Stimulated activated CD8-positive, alpha-beta memory T cell treated with anti-CD3 and anti-CD28 coated beads, Interleukin-7, amount 100 ng/mL, for 4 hours (primary cell): ENCODE data around the gene ENPP7.

Experiments
- DNase-seq, 2 donors: peaks; one replicate each; pipeline ENCODE4 v3.0.0-alpha.2; 2020; ENCODE audit warnings: low read depth in 2 of 2

The ENPP7 gene

DNA sequence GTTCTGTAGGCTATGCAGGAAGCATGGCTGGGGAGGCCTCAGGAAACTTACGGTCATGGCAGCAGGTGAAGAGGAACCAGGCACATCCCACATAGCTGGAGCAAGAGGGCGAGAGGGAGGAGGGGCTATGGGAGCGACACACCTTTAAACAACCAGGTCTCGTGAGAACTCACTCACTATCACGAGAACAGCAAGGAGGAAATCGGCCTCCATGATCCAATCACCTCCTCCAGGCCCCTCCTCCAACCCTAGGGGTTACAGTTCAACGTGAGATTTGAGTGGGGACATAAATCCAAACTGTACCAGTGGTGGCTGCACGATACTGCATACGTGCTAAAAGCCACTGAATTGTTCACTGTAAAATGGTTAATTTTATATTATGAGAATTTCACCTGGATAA, 26.1 kb upstream of the ENPP7 start:
- DNase-seq, result no peak

DNA sequence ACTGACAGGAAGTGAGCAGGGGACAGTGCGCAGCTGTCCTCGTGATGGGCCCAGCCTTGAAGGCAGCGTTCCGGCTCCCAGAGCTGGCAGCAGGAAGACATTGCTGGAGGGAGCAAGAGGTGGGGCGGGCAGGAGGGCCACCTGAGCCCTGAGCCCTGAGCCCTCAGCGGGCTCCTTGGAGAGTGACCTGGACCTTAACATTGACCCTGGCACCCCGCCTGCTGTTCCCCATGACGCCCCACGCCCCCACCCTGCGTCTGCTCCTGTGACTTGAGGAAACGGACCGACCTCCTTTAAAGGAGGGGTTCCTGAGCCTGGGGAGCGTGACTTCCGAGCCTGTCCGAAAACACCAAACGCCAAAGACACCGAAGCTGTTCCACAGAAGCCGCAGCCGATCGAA, 25.1 kb upstream of the ENPP7 start:
- no peak for DNase-seq

DNA sequence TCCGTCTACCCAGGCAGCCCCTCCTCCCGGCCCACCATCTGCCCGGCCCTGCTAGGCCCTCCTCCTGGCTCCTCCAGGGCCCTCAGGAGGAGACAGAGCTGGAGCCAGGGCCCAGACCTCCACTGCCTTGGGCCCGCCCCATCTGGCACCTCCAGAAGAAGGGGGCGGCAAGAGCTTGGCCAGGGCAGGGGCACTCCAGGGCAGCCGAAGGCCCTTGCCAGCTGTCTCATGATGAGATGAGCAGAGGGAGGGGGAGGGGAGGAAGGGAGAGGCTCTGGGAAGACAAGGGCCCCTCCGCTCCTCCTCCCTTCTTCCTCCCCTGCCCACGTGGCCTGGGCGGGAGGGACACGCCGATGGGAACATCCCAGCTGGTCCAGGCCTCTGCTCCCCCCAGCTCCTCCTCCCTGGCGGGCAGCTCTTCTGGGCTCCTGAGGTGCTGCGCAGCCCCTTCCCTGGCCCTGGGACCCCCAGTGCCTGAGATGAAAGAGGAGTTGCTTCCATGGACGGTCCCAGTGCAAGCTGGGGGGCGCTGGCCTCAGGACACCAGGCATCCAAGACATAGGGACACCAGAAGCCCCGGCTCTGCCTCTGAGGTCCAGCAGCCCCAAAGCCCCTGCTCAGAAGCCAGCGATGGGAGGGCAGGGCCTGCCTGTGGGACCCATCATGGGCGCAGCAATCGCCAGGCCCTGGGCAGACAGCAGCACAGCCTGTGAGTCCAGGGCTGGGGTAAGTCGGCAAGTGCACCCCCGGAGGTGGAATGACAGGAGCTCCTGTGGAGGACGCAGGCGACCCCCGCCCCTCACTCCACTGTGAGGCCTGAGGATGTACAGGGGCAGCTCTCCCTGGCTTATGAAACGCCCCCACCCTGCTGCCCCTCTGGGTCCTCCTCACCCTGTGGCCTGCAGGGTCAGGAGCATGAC, 23.6 kb upstream of the ENPP7 start:
- no peak for DNase-seq

DNA sequence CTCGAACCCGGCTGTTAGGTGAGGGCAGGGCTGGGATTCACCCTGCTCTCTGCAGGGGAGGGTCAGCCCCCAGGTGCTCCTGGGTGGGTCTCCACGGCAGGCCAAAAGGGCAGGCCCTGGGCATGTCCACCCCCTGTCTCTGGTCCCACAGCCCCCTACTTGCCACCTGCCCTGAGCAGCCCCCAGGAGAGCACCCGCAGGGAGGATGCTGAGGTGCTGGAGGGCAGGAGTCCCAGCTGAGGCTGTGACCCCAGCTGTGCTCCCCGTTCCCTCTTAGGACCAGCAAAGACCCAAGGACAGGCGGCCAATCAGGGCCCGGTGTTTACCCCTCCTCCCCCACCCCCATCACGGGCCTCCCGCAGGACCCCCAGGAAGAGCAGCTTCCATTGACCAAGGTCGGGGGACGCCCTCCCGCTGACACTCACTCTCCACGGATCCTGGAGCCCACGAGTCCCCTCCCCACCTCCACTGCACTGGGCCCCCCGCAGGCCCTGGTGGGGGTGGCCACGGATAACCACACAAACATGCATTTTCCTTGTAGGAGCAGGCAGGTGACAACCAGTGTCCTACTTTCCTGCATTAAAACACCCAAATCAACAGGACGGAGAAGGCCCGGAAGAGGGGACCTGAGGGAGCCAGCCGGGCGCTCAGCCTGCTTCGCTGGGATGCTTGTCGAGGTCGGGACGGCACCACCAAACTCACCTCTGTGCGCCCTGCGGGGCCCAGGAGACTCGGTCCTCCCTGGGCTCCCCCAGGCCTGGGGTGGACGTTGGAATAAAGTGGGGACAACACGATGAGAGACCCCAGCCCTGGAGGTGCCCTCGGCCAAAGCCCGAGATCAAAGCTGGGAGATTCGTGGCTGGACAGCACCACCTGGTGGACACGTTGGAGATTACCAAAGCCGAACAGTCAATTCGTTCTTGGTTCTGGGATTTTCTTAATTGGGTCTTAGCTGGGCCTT, 22.5 kb upstream of the ENPP7 start:
- DNase-seq, result peak; percentile 8 to 26

DNA sequence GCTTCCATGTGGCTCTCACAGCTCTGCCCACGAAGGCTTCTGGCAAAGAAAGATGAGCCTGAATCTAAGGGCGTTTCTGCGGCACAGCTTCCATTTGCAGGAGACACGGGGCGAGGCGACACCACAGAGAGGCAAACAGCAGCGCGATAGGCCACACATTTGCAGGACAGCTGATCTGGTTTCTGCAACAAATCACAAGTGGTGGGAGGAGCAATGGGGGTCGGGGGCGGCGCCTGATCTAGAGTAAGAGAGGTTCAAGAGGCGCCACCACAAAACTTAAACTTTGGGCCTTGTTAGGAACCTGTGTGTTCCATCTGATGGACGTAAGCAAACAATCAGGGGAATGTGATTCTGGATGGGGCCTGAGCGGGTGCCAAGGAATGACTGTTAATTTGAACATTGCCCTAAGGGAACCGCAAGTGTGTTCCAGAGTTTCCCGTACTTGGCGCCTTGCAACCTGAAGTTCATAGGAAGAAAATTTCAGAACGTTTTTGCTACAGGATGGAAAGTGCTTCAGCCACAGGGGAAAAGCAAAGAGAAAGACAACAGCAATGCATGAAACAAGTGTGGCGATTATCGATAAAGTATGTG, 18.9 kb upstream of the ENPP7 start:
- DNase-seq, result no peak

DNA sequence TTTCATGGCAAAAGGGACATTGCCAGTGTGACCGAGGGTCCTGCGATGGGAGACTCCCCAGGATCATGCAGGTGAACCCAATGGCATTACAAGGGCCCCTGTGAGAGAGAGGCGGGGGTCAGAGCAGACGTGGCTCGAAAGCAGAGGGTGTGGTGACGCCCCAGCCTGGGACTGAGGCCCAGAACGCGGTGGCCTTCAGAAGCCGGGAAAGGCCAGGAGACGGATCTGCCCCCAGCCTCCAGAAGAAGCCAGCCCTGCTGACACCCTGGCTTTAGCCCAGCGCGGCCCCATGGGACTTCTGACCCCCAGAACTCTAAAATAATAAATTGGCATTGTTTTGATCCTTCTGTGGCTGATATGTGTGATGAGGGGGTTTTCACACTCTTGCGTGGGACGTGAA, 17.4 kb upstream of the ENPP7 start:
- DNase-seq, result no peak

DNA sequence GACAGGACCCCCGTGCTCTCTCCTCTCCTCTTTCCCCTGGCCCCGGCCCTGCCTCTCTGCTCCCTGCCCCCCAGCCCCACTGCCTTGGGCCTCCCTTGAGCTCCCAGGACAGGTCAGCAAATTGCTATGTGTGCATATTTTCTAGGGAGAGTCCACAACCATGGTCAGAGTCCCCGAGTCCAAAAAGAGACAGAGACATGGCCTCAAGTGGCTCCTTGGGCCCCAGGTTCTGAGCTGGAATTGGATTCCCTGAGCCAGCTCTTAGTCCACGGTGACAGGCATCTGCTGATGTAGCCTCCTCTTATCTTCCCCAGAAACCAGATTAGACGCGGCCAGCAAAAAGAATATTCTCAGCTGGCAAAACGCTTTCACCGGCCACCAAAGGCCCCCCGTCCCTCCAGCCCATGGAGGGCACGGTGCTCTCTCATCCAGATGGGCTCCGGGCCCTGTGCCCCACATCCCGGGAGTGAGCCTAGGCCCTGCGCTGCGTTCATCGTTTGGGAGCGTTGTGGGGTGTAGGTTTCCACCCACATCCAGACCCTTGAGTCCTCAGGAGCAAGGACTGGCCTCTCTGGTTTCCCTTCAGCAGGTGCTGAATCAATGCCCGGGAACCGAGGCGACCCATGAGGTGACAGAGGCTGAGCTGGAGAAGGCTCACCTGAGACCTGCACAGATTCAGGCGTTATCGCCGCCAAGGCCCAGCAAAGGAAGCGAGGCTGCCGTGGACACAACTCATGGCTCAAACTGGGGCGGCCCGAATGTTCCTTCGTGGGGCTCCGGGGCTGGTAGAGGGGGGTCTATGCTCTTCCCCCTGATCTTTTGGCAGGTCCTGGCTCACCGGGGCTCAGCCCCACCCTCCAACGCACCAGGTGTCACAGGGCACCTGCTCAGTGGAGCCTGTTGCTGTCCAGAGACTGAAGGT, 16.3 kb upstream of the ENPP7 start:
- no peak for DNase-seq

DNA sequence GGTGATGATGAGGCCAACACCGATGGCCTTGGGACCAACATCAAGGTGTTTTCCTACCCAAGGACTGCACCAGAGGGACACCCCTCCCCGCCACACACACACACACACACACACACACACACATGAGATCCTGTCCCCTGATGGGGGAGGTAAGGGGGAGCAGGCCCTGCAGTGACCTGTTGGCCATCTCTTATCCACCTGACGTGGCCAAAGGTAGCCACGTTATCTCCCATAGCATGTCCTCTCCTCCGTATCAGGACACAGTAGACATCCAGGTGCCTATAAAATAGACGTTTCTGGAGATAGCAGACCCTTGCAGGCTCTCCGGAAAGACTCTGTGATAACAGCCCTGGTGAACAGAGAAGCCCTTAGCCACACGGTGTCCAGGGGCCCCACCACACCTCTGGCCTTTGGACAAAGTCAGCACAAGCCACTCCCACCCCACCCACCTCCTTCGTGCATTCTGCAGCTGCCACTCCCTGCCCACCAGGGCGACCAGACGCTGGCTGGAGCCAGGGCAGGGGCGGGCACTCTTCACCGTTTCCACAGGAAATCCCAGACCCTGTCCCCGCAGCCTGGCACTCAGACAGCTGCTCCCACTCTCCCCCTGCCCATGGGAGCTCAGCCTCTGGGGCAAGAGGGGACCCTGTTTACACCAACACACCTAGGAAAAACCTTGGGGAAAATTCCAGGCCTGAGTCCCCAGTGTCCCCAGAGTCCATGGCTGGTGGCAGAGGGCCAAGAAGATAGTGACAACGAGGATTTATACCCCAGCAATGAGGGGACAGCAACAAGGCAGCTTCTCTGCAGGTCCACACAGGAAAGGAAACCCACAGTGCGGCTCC, 15.4 kb upstream of the ENPP7 start:
- DNase-seq, result no peak

DNA sequence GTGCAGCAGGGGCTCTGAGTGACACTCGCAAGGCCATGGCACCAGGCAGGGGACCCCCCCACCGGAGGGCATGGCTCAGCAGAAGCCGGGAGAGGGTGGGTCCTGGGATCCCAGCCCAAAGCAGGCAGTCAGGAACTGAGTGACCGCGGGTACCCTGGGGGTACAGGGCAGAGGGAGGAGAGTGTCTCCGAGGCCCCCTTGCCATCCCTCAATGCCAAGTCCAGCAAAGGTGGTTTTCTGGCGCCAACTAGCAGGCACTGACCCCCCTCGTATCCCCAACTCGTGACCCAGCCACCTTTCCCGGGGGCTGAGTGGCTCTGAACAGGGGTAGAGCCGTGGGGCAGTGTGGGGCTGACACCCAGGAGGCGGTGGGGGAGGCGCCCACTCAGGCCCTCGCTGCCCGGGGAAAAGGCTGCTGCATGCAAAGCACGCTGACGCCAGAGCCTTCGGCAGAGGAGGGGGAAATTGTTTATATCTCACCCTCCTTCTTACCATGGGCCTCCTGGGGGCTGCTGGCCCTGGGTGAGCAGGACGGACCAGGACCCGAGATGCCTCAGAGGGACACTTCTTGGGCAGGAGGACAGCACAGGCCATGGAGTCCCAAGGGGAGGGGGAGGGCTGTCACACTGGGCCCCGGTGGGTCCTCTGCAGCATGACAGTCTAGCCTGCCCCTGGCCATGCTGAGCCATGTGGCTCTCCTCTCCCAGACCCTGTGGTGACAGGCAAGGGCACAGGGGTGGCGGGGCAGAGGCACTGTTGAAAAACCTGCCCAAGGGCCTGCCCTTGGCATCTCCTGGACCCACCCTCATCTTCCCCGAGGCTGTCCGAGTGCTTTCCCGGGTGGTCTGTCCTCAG, 14.6 kb upstream of the ENPP7 start:
- no peak for DNase-seq

DNA sequence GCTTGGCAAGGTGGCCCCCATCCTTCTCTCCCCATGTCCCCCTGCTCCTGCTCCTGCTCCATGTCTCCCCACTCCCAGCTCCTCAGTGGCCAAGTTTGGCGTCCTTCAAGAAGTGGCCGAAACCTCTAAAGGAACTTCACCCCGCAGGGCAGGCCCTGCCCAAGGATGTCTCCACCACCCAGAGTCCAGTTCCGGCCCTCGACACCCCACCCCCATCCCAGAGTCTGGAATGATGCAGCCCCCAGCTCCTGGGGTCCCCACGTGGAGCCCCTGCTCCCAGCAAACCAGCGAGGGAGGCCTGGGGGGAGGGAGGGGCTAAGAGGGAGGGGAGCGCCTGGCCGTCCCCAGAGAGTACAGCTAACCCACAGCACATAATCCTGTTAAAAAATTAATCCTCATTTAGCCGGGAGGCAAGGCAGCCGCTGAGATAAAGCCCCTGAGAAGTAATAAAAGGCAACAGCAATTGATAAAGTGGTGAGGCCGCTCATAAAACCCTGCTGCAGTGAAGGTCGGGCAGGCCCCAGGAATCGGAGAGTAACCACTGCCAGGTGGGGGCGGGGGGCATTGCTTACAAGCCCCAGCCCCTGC, 9.9 kb upstream of the ENPP7 start:
- no peak for DNase-seq

DNA sequence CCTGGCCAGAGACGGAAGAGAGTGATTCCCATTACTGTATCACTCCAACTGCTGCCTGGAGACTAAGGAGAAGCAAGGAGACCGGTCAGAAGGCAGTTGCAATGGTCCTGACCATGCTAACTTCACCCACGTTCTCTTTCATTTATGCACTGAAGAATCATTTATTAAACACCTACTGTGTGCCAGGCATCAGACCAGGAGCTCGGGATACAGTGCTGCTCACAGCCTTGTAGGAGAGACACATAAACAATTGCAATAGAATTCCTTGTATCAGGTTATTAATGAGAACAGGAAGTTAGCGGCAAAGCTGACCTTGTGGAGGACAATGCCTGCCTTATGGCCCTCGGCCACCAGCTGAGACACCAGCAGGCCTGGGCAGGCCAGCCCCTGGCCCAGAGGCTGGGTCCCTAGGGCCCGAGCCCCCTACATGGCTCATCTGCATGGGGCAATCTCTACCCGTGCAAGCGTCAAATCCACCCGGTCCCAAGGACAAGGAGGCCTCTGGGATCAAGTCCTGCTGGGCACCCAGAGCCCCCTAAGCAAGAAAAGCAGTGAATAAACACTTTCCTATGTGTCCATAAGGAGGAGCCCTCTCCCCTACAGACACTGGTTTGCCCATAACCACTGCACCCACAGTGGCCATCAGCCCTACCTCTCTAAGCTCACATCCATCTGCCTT, 8.6 kb upstream of the ENPP7 start:
- no peak for DNase-seq

DNA sequence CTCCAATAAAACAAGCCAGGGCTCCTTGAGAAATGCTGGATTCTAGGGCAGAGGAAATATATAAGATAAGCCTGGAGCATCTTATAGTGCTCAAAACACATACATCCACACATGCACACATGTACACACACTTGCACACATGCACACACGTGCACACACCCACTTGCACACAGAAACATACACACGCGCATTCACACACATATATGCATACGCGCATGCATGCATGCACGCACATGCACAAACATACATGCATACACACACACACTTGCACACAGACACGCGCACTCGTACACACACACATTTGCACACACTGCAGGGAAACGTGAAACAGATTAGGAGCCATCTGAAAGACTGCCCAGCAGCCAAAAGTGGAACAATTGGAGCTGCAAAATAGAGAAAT, 8.0 kb upstream of the ENPP7 start:
- DNase-seq, result no peak

DNA sequence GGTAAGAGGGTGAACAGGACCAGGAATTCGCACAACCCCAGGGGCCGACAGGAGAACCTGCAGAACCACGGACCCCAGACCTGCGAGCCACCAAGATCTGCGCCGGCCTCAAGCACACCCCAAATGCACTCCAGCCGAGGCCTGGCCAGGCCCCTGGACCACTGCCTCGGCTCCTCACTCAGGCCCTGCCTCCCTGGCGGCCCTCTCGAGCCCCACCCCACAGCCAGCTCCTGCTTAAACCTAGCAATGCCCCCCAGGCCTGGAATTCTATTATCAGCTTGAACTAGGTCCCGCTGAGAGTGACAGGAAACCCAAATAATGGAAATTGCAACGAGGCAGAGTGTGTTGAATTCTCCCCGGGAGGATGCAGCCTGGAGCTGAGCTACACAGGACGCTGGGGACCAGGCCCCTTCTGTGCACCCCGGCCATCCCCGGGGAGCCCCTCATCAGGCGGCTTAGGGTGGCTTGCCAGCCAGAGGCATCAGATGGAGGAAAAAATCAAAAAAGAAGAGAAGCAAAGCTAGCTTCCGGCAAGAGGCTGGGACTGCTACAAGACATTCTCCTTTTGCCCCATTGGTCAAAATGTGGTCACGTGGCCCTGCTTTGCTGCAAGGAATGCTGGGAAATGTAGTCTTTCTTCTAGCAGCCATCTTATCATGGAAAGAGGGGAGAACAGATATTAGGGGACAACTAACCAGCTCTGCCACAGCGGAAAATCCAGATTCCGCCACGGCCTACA, 2.4 kb upstream of the ENPP7 start:
- peak; percentile 53 to 76 for DNase-seq

DNA sequence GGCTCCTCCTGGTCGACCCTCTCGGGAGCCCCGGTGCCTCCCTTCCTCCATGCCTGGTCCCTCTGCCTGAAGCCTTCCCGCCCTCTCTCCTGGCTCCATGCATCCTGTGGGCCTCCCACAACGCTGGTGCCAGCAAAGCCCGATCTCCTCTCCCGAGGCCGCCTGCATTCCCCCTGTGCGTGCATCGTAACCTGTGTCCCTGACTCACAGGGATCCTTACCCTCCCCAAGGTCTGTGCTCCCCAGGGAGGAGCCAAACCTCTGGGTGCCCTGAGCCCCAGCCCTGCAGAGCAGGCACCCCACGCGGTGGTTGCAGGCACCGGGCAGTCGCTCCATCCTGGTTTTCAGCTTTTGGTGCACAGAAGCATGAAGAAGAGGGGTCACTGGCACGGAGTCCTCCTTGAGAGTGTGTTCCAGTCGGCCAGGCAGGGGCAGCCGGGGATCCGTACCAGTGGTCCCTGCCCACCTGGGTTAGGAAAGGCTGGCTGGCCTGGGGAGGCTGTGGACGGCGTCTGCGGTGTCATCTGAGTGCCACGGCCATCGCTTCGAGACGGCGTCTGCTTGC, 1.8 kb upstream of the ENPP7 start:
- no peak for DNase-seq

DNA sequence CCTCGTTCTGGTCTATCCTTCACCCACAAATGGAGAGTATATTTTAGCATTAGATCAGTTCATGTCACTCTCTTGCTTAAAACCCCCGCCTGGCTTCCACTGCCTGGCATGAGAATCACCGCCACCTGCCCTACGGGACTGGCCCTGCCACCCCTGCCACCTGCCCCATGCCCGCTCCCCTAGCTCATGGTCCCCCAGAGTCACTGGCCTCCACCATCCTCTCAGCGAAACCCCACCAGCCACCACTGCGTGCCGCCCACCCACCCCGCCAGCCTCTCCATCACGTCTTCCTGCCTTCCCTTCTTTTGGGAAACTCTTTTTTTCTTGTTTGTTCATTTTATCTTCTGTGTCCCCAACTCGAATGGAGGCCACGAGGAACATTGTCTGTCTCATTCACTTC, 982 bp upstream of the ENPP7 start:
- DNase-seq, result no peak

DNA sequence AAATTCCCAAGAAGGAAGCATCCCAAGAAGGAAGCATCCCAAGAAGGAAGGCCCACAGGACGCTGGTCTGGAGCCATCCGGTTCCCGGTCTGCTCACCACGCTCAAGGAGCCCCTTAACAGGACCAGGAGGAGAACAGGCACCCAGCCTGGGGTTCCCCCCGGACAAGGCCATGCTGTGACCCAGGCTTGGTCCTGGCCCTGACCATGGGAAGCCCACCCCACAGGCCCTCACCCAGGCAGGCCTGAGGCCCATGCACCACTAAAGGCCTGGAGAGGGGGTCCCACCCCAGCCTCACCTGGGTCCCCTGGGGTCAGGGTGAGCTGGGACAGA, 340 bp upstream of the ENPP7 start:
- no peak for DNase-seq

DNA sequence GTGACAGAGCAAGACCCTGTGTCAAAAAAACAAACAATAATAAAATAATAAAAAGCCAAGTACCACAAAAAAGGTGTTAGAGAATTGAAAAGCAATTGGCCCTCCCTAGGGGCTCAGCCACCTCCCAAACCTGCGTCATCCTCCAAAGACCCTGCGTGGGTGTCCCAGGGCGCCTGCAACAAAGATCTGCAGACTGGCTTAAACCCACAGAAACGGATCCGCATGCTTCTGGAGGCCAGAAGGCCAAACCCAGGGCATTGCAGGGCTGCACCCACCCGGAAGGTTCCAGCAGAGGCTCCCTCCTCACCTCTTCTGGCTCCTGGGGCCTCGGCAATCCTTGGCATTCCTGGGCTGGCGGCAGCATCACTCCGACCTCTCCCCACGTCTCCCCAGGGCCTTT, 1.5 kb downstream of the ENPP7 start:
- no peak for DNase-seq
